ENCODE data around the gene ARHGAP26. TPM values are rescaled to one million over a fixed set of nuclear protein-coding genes. Genes with fewer than 3 reads are reported as not detected.

The ARHGAP26 gene
- total and polyA plus RNA-seq, 9 donors: 1.9 to 47.1 (median 12.0) TPM

DNA sequence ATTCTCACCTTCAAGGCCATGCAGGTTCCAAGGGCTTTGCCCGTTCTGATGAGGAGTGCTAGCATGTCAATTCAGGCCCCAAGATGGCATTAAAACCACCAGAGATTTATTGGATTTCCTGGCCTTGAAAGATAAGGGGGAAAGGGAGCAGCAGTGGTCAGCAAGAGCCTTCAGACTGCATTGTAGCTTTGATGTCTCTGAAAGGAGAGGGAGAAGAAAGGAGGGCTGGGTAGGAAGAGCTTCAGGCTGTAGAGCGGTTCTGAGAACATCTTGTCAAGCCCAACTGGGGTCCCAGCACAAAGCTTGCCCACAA lies 42.5 kb upstream of the ARHGAP26 start:
- WGBS, 3 donors: 71 to 83% (median 72%) methylated on average over 2 of the region's 2 CpGs
- H3K4me3 ChIP-seq: no peak overlapping the region
- H3K36me3 ChIP-seq: no peaks in the 10 kb centered on the region
- H3K27me3 ChIP-seq: no peaks in the 10 kb centered on the region
- H3K9me3 ChIP-seq: no peaks in the 10 kb centered on the region
- intact Hi-C loops (cut with DNase I): loop anchor here in 1 of 4 donors (10.0 kb wide), 1 partner anchor 1097 kb away; no protein-coding TSS in a partner anchor
- TF ChIP-seq CTCF (IDR thresholded peaks at IDR 0.05) (no peak), POLR2A (IDR thresholded peaks at IDR 0.05) (no peak), EP300 (IDR thresholded peaks at IDR 0.05) (no peak)
- H3K4me1 ChIP-seq (ENCODE audit: insufficient read depth): no peaks in the 10 kb centered on the region
- no peak for DNase-seq
- H3K27ac ChIP-seq: no peak overlapping the region

- no peaks in the 10 kb centered on the region for H3K4me1 ChIP-seq (ENCODE audit: insufficient read depth)
- DNase-seq: no peak
- H3K27ac ChIP-seq: no peak overlapping the region
- no peak for TF ChIP-seq POLR2A (IDR thresholded peaks at IDR 0.05)
- TF ChIP-seq EP300 (IDR thresholded peaks at IDR 0.05): no peak
- no peak for TF ChIP-seq CTCF (IDR thresholded peaks at IDR 0.05)
- no peaks in the 10 kb centered on the region for H3K9me3 ChIP-seq
- no peak overlapping the region for H3K4me3 ChIP-seq
- H3K36me3 ChIP-seq: no peaks in the 10 kb centered on the region
- H3K27me3 ChIP-seq: no peaks in the 10 kb centered on the region
- 72 to 82% (median 76%) methylated on average over 8 of the region's 8 CpGs for WGBS, 3 donors
- intact Hi-C loops (cut with DNase I): no loop called here
Measured at GRCh38 chr5:142735323-142736246, 34.6 kb upstream of the ARHGAP26 start.

GRCh38 chr5:142736247-142736632 lies 33.9 kb upstream of the ARHGAP26 start:
- WGBS, 3 donors: 60 to 69% (median 68%) methylated on average over 7 of the region's 7 CpGs
- no peaks in the 10 kb centered on the region for H3K36me3 ChIP-seq
- DNase-seq: no peak
- no peaks in the 10 kb centered on the region for H3K27me3 ChIP-seq
- H3K4me3 ChIP-seq: no peak overlapping the region
- no peaks in the 10 kb centered on the region for H3K9me3 ChIP-seq
- TF ChIP-seq CTCF (IDR thresholded peaks at IDR 0.05) (no peak), POLR2A (IDR thresholded peaks at IDR 0.05) (no peak), EP300 (IDR thresholded peaks at IDR 0.05) (no peak)
- H3K4me1 ChIP-seq (ENCODE audit: insufficient read depth): no peaks in the 10 kb centered on the region
- intact Hi-C loops (cut with DNase I): no loop called here
- no peak overlapping the region for H3K27ac ChIP-seq

DNA sequence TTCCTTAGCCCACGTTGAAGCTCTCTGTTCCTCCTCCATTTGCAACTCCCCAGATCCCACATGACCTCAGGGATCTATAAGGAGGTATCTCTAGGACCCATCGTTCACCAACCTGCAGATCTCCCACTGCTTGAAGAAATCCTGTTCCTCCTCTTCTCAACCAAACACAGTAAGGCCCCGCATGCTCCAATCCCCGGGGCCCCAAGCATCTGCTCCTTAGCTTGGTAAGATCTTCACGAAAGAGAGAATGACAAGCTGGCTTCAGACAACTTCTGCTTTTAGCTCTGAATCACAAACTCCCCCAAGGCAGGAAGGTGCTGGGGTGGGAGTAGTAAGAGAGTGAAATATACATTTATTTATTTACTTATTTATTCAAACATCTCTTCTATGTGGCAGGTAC lies 33.0 kb upstream of the ARHGAP26 start:
- no peak for DNase-seq
- Histone ChIP-seq H3K4me1 (ENCODE audit: insufficient read depth) (no peaks in the 10 kb centered on the region), H3K36me3 (no peaks in the 10 kb centered on the region), H3K9me3 (no peaks in the 10 kb centered on the region), H3K27ac (no peak overlapping the region), H3K4me3 (no peak overlapping the region), H3K27me3 (no peaks in the 10 kb centered on the region)
- intact Hi-C loops (cut with DNase I): no loop called here
- 70 to 74% (median 71%) methylated on average over 5 of the region's 5 CpGs for WGBS, 3 donors
- no peak for TF ChIP-seq POLR2A (IDR thresholded peaks at IDR 0.05)
- TF ChIP-seq CTCF (IDR thresholded peaks at IDR 0.05): no peak
- TF ChIP-seq EP300 (IDR thresholded peaks at IDR 0.05): no peak
